Stimulated activated CD8-positive, alpha-beta memory T cell treated with anti-CD3 and anti-CD28 coated beads, Interleukin-7, amount 100 ng/mL, for 48 hours (primary cell): ENCODE data around the gene MYLK4.

Experiments used
- DNase-seq, 2 donors: peaks; one replicate each; pipeline ENCODE4 v3.0.0-alpha.2; 2020; ENCODE audit warnings: low read depth in 1 of 2; ENCODE audit errors: extremely low read depth in 1 of 2

Gene MYLK4

DNA sequence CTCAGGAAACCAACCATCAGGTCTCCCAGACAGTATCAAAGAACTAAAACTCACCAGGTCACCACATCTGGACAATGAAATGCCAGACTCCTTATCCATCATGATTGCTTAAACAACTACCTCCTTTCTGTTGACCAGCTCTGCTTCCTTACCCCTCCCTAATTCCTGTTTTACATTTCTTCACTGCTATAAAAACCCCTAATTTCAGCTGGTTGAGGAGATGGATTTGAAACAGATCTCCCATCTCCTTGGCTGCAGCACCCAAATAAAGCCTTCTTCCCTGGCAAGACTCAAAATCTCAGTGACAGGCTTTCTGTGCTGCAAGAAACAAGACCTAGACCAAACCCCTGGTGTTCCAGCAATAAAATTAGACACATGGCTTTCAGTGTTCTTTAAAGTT, 40.3 kb downstream of the MYLK4 start:
- DNase-seq = no peak

GRCh38 chr6:2708456-2708855, 42.3 kb downstream of the MYLK4 start:
- DNase-seq = no peak

DNA sequence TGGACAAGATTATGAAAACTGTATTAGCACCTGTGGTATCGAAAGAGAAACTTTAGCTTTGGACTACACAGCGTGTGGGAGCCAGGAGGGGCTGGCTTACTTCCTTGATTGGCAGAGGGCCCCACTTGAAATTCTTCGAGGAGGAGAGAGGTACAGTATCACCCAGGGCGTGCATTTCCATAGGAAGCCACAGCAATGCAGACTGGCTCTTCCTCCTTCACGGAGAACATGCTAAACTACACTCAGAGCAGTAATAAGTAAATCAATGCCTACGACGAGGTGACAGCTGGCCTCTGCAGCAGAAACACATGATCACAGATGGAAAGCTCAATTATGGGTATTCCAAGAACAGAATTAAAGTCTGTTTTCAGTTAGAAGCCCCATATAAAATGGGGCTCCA, 44.2 kb downstream of the MYLK4 start:
- DNase-seq = no peak

- DNase-seq = no peak
These were observed 45.5 kb downstream of the MYLK4 start for GRCh38 chr6:2705256-2705655.

DNA sequence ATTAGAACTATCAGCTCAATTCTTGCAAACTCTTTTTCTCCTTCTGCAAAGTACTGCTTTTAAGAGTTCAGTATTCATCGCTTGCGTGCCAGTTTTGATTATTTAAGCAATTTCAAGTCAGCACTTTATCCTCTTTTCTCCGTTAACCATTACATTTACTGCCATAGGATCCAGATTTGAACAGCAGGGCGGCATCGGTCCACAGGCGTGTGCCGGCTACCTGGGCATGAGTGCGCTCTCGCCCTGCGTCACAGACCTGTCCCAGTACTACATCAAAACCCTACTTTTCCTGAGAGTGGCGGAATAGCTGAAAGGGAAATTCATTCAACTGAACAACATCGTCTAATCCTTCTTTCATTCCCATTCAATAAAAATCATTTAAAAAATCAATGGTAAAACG, 53.4 kb downstream of the MYLK4 start:
- no peak for DNase-seq

GRCh38 chr6:2695454-2696095, 55.1 kb downstream of the MYLK4 start:
- no peak for DNase-seq

DNA sequence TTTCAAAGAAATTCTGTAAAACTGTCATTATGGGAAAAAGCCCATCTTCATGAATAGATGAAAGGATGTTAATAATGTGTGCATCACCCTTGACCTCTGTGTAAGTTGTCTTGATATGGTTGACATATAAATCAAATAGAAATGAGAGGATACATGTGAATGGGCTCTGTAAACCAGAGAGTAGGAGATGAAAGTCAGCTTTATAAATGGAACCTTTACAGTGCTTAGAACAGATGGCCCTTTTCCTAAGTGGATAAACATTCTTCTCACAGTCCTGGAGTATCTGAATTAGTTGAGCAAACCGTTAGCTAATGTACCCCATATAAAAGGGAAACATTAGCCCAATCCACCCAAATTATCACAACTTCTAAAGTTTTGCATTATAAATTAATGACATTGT, 57.5 kb downstream of the MYLK4 start:
- DNase-seq = no peak

GRCh38 chr6:2688401-2689064, 62.2 kb downstream of the MYLK4 start:
- DNase-seq = no peak

DNA sequence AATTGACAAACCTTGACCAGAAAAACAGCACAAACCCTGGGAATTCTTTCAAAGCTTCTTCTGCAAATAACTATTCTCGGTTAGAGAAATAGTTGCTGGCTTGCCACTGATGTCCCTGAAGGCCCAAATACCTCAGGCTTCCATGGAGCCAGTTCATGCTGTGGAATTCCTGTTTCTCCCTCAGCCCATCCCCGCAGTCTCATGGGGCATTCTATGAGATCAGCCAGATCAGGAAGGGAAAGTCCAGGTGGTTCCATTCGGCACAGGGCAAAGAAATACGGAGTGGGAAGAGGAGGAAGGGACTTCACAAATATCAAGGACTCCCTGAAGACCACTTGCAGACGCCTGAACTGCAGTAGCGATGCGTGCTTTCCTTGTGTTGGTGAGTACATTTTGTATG, 63.3 kb downstream of the MYLK4 start:
- DNase-seq = no peak

GRCh38 chr6:2686515-2686914, 64.2 kb downstream of the MYLK4 start:
- DNase-seq = no peak

DNA sequence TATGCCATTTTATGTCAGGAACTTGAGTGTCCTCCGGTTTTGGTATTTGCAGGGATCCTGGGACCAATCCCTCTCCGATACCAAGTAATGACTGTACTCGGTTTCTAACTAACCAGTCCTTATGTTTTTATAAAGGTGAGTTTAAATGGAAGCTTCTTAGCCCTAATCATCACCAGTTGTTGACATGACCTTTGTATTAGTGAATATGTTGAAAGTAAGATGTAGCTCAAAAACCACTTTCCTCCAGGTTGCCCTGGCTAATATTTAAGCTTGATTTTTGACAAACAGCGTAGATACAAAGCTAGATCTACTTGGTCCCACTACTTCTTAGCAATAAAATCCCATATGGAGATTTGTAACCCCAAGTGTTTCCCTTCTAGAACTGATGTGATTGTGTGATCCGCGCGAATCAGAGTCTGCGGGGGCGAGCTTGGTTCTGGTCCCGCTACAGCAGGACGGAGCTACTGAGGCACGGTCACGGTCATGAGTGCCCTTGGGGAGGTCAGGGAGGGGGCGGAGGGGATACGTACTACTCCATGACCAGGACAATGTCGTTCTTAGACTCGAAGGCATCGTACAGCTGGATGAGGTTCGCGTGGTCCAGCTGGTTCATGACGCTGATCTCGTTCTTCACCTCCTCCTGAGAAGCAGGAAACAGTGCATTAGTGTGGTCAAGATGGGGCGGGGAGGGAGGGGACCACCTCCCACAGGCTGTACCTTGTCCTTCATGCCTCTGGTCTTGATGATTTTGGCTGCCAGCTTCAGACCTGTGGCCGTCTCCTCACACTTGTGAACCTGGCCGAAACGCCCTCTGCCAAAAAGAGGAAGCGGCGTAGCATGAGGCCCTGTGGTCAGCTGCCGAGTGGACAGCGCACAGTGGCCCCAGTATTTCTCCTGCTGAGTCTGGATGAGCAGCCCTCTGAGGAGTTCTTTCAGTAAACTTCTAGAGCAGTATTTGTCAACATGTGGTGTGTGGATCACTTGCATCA, 65.7 kb downstream of the MYLK4 start:
- no peak for DNase-seq

- no peak for DNase-seq
These were observed 66.5 kb downstream of the MYLK4 start for GRCh38 chr6:2684103-2684749.

- DNase-seq = no peak
These were observed 70.3 kb downstream of the MYLK4 start for GRCh38 chr6:2680264-2680922.

GRCh38 chr6:2677080-2677593, 73.6 kb downstream of the MYLK4 start:
- no peak for DNase-seq

DNA sequence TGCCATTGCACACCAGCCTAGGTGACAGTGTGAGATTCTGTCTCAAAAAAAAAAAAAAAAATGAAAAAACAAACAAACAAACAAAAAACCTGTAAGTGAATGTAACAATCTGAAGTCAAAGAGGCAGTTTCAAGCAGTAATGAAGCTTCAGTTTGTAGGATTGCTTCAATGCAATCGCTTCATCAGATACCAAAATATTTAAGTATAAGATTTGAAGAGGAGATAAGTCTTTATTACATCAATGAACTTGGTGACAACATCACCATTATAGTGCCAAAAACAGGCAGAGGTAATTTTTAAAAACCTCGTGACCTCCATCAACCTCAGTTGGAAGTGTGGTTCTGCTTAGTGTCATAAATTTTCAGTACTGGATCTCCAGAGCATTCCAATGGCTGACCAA, 74.7 kb downstream of the MYLK4 start:
- no peak for DNase-seq

DNA sequence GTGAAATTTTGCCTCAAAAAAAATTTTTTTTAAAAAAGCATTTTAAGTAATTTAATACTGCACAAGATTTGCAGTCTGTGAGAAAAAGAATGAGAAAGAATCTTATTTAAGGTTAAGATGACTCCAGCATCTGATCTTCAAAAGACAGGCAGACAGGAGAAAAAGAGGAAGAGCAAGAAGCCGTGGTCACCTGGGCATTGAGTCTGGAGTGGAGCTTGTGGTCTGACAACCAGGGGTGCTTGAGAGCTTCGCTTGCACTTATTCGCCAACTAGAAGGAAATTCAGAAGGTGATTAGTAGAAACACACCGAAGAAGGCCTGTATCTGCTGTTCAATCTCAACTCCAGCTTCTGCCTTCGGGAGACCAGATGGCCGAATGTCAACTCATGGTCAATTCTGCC, 75.9 kb downstream of the MYLK4 start:
- DNase-seq = no peak

DNA sequence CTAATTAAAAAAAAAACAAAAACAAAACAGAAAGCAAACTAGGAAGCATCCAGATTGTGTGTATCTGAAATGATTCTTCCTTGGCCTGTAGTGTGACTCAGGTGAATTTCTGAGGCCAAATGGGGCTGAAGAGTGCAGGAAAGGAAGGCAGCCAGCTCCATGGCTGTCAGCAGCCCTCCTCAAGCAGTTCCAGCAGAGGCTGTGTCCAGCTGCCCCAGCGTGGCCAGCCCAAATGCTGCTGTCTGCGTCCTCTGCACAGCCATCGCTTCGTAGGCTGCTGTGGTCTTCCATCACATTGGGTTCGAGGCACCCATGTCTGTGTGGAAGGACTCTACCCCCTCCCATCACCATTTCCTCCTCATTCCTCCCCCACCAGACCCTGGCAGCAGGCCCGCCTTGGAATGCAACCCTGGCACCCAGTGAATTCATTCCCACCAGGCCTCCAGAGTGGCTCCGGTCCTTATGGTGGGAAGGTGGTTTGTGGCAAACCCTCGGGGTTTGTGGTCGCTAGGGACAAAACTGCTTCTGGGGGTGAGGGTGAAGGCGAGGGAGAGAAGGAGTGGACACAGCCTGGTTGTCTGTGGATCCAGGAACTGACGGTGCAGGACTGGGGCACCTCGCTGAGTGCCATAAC, 81.5 kb downstream of the MYLK4 start:
- no peak for DNase-seq

GRCh38 chr6:2667617-2668016, 83.1 kb downstream of the MYLK4 start:
- no peak for DNase-seq

GRCh38 chr6:2666906-2667575, 83.7 kb downstream of the MYLK4 start:
- DNase-seq = no peak
